ENCODE measurements around the gene P2RX3. TPM values are rescaled to one million over a fixed set of nuclear protein-coding genes. Genes with fewer than 3 reads are reported as not detected.
"Not testable (repeated sequence)": the region's sequence is repeated elsewhere in the genome, so short reads cannot be mapped to it uniquely, and the experiment has no call there.

Gene P2RX3
- total RNA-seq, 4 donors from 2014 or later, result 0.69 TPM; not detected in 3

DNA sequence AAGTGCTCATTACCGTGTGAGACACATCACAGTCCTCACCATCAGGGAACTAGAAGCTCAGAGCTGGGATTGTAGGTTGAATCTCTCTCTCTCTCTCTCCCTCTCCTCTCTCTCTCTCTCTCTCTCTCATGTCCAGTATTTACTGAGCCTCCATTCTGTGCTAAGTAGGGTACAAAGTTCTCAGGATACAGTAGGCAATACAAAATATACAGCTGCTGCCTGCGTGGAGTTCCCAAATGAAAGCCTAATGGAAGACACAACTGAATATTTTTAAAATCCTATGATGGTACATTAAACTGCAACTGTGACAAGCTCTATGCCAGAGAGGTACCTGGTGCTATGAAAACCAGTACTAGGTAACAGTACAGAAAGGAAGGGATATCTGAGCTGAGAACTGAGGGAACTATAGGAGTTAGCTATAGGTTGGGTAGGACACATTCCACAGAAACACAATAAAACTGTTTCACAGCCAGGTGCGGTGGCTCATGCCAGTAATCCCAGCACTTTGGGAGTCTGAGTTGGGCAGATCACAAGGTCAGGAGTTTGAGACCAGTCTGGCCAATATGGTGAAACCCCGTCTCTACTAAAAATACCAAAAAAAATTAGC is 61.9 kb downstream of the P2RX3 start:
- Histone ChIP-seq H3K27ac (no peak overlapping the region), H3K4me1 (no peaks in the 10 kb centered on the region), H3K36me3 (peaks cover 0 to 2% of the 10 kb centered on the region in 2 donors), H3K27me3 (peaks cover 11% of the 10 kb centered on the region), H3K9me3 (no peaks in the 10 kb centered on the region), H3K4me3 (no peak overlapping the region)
- WGBS, 2 donors (ENCODE audit: low coverage in 1 of 2), result 69 to 100% methylated on average over 2 to 3 of the region's 4 CpGs
- TF ChIP-seq POLR2A (IDR thresholded peaks at IDR 0.05) (no peak), POLR2AphosphoS5 (IDR thresholded peaks at IDR 0.05) (no peak), EP300 (IDR thresholded peaks at IDR 0.05) (no peak)
- TF ChIP-seq, protein P1, sequence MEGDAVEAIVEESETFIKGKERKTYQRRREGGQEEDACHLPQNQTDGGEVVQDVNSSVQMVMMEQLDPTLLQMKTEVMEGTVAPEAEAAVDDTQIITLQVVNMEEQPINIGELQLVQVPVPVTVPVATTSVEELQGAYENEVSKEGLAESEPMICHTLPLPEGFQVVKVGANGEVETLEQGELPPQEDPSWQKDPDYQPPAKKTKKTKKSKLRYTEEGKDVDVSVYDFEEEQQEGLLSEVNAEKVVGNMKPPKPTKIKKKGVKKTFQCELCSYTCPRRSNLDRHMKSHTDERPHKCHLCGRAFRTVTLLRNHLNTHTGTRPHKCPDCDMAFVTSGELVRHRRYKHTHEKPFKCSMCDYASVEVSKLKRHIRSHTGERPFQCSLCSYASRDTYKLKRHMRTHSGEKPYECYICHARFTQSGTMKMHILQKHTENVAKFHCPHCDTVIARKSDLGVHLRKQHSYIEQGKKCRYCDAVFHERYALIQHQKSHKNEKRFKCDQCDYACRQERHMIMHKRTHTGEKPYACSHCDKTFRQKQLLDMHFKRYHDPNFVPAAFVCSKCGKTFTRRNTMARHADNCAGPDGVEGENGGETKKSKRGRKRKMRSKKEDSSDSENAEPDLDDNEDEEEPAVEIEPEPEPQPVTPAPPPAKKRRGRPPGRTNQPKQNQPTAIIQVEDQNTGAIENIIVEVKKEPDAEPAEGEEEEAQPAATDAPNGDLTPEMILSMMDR (IDR thresholded peaks at IDR 0.05), result no peak
- no peak for ATAC-seq

DNA sequence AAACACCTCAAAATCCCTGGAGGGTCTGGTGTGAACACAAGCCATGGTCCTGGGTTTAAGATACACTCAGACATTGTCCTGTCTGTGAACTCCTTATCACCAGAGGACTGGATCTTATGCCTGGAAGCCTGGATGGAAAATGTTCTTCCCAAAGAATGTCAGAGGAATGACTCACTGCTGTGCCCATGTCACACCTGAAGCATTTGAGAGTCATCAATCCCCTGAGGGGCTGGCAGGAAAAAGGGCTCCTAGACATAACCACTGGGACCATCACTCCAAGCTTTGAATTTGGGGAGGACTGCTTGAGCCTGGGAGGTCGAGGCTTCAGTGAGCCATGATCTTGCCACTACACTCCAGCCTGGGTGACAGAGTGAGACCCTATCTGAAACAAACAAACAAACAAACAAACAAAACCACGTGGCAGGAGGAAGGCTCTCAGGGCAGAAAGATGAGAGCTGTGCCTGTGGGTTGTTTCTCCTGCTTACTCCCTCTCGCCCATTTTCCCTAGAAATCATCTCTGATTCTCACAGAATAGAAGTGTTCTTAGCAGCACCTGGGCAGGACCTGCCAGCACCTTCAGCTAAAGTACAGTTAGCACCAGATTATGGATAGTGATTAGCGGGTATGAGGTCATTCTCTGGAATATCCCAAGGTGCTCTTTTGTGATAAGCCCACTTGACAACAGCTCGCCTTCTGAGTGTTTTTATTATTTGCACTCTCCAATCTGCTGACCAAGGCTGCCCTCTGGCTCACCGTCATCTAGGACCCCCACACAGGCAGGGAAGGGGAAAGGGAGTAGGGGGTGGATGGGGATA is 64.2 kb downstream of the P2RX3 start:
- TF ChIP-seq, protein P1 (IDR thresholded peaks at IDR 0.05), result no peak
- TF ChIP-seq POLR2AphosphoS5 (IDR thresholded peaks at IDR 0.05), result no peak
- TF ChIP-seq POLR2A (IDR thresholded peaks at IDR 0.05), result no peak
- TF ChIP-seq EP300 (IDR thresholded peaks at IDR 0.05), result no peak
- 40 to 52% methylated on average over 1 to 6 of the region's 6 CpGs for WGBS, 2 donors (ENCODE audit: low coverage in 1 of 2)
- Histone ChIP-seq H3K4me1 (peaks cover 0 to 18% (median 10%) of the 10 kb centered on the region in 3 donors), H3K27me3 (peaks cover 11% of the 10 kb centered on the region), H3K9me3 (no peaks in the 10 kb centered on the region), H3K27ac (no peak overlapping the region), H3K36me3 (peaks cover 0 to 23% of the 10 kb centered on the region in 2 donors), H3K4me3 (no peak overlapping the region)
- no peak for ATAC-seq

DNA sequence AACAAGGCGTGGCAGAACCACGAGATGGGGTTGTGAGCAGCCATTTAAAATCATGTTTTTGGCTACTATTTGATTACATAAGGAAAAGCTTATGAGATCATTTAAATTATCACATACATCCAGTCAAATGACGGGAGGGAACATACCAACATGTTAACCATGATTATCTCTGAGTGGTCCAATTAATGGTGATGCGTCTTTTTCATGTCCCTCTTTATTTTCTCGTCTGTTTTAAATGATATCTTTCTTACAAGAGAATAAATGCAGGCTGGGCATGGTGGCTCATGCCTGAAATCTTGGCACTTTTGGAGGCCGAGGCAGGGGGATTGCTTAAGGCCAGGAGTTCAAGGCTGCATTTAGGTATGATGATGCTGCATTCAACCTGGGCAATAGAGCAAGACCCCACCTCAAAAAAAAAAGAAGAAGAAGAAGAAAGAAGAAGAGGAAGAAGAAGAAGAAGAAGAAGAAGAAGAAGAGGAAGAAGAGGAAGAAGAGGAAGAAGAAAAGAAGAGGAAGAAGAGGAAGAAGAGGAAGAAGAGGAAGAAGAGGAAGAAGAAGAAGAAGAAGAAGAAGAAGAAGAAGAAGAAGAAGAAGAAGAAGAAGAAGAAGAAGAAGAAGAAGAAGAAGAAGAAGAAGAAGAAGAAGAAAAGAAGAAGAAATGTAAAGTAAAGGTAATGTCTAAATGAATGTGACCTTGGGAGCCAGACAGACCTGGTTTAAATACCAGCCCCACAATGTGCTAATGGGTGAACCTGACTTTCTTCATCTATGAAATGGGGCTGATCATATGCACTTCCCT is 65.0 kb downstream of the P2RX3 start:
- H3K27ac ChIP-seq, ATAC-seq, H3K9me3 ChIP-seq, H3K4me3 ChIP-seq: not testable (repeated sequence)
- Histone ChIP-seq H3K36me3 (peaks cover 0 to 31% of the 10 kb centered on the region in 2 donors), H3K27me3 (peaks cover 11% of the 10 kb centered on the region), H3K4me1 (peaks cover 0 to 24% (median 10%) of the 10 kb centered on the region in 3 donors)
- WGBS, 2 donors (ENCODE audit: low coverage in 1 of 2), result 70 to 95% methylated on average over 4 to 5 of the region's 6 CpGs

DNA sequence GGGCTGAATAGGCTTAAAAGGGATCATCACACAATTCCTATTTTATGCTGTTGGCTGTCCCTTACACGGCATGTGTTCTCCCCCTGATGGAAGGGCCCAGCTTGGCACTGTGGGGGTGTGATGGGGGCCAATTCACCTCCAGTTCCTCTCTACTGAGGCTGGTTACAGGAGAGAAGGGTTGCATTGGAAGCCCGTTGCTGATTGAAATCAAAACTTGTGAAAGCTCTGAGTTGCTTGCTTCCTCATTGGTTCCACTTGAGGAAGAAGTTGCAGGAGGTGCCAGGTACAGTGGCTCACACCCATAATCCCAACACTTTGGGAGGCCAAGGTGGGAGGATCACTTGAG is 65.6 kb downstream of the P2RX3 start:
- no peak for TF ChIP-seq EP300 (IDR thresholded peaks at IDR 0.05)
- TF ChIP-seq, protein P1 (IDR thresholded peaks at IDR 0.05), result no peak
- no peak for TF ChIP-seq POLR2AphosphoS5 (IDR thresholded peaks at IDR 0.05)
- 100% methylated on average over 2 of the region's 2 CpGs; no CpG with 5 or more reads in 1 of the 2 donors for WGBS, 2 donors (ENCODE audit: low coverage in 1 of 2)
- H3K4me3 ChIP-seq, result no peak overlapping the region

DNA sequence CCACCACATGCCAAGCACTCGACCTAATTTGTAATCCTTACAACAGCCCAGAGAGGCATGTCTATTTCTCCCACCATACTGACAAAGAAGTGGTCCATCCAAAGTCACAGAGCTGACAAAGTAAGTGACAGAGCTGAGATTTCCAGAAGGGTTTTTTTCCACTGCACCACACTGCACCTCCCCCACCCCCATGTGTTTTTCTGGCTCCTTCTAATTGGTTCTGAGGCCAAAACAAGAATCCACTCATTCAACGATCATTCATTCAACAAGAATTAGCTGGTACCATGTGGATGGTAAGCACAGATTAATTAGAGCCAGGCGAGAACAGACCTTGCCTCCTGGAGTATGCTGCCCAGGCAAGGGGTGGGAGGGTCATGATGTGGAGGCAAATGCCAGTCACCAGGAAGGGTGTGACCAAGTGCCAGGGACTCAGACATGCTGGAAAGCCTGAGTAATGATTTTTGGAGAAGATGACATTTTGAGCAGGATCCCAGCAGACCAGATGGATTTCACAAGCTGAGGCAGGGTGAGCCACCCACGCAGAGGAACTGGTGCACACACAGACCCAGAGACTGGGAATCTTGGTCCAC is 67.2 kb downstream of the P2RX3 start:
- WGBS, 2 donors (ENCODE audit: low coverage in 1 of 2), result 90 to 91% methylated on average over 1 to 3 of the region's 4 CpGs
- no peak overlapping the region for H3K4me3 ChIP-seq
- no peaks in the 10 kb centered on the region for H3K9me3 ChIP-seq
- peak overlapping the region in 1 of 4 donors; percentile 26 for H3K27ac ChIP-seq
- peaks cover 0 to 24% (median 10%) of the 10 kb centered on the region in 3 donors for H3K4me1 ChIP-seq
- peaks cover 11% of the 10 kb centered on the region for H3K27me3 ChIP-seq
- TF ChIP-seq POLR2AphosphoS5 (IDR thresholded peaks at IDR 0.05) (no peak), POLR2A (IDR thresholded peaks at IDR 0.05) (no peak), EP300 (IDR thresholded peaks at IDR 0.05) (no peak)
- TF ChIP-seq, protein P1 (IDR thresholded peaks at IDR 0.05), result no peak
- ATAC-seq, result no peak
- H3K36me3 ChIP-seq, result peaks cover 0 to 53% of the 10 kb centered on the region in 2 donors

More for the DNA sequence above, 65.6 kb downstream of the P2RX3 start:
- H3K36me3 ChIP-seq, result peaks cover 0 to 37% of the 10 kb centered on the region in 2 donors
- no peak for ATAC-seq
- no peak overlapping the region for H3K27ac ChIP-seq
- H3K9me3 ChIP-seq, result no peaks in the 10 kb centered on the region
- H3K27me3 ChIP-seq, result peaks cover 11% of the 10 kb centered on the region
- H3K4me1 ChIP-seq, result peaks cover 0 to 24% (median 10%) of the 10 kb centered on the region in 3 donors
